Measurements from ENCODE around the gene DACH1. TPM values are rescaled to one million over a fixed set of nuclear protein-coding genes. Genes with fewer than 3 reads are reported as not detected.

DACH1 gene
- total RNA-seq, 1 experiment from 2014 or later: 0.14 TPM

- no peaks in the 10 kb centered on the region for H3K9me3 Mint-ChIP-seq (ENCODE audit: low read depth, unreplicated experiment)
Observed at GRCh38 chr13:71695662-71696061, 171.3 kb downstream of the DACH1 start.

GRCh38 chr13:71685072-71685471 is 181.9 kb downstream of the DACH1 start:
- no TSS peak for BruUV-seq (replicated peaks)
- TF ChIP-seq, protein P1, sequence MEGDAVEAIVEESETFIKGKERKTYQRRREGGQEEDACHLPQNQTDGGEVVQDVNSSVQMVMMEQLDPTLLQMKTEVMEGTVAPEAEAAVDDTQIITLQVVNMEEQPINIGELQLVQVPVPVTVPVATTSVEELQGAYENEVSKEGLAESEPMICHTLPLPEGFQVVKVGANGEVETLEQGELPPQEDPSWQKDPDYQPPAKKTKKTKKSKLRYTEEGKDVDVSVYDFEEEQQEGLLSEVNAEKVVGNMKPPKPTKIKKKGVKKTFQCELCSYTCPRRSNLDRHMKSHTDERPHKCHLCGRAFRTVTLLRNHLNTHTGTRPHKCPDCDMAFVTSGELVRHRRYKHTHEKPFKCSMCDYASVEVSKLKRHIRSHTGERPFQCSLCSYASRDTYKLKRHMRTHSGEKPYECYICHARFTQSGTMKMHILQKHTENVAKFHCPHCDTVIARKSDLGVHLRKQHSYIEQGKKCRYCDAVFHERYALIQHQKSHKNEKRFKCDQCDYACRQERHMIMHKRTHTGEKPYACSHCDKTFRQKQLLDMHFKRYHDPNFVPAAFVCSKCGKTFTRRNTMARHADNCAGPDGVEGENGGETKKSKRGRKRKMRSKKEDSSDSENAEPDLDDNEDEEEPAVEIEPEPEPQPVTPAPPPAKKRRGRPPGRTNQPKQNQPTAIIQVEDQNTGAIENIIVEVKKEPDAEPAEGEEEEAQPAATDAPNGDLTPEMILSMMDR (IDR thresholded peaks at IDR 0.05; ENCODE audit: unreplicated experiment): no peak
- Mint-ChIP-seq H3K4me3 (ENCODE audit: low read depth, unreplicated experiment) (no peak overlapping the region), H3K4me1 (ENCODE audit: low read depth, unreplicated experiment) (no peaks in the 10 kb centered on the region), H3K27ac (ENCODE audit: unreplicated experiment) (no peak overlapping the region), H3K9me3 (ENCODE audit: low read depth, unreplicated experiment) (no peaks in the 10 kb centered on the region), H3K36me3 (ENCODE audit: insufficient read depth, unreplicated experiment) (no peaks in the 10 kb centered on the region), H3K27me3 (ENCODE audit: unreplicated experiment) (no peaks in the 10 kb centered on the region)
- DNase-seq: no peak
- CTCF ChIA-PET: interaction anchor here (0.8 kb wide), 1 partner anchor 432 kb away, joined by 3 read pairs; no protein-coding TSS in a partner anchor
- intact Hi-C loops (cut with micrococcal nuclease; ENCODE audit: unreplicated experiment): no loop called here

More at GRCh38 chr13:71695662-71696061, 171.3 kb downstream of the DACH1 start:
- Mint-ChIP-seq H3K27ac (ENCODE audit: unreplicated experiment) (no peak overlapping the region), H3K36me3 (ENCODE audit: insufficient read depth, unreplicated experiment) (no peaks in the 10 kb centered on the region), H3K4me1 (ENCODE audit: low read depth, unreplicated experiment) (no peaks in the 10 kb centered on the region), H3K27me3 (ENCODE audit: unreplicated experiment) (no peaks in the 10 kb centered on the region), H3K4me3 (ENCODE audit: low read depth, unreplicated experiment) (no peak overlapping the region)
- DNase-seq: no peak
- no TSS peak for BruUV-seq (replicated peaks)
- intact Hi-C loops (cut with micrococcal nuclease; ENCODE audit: unreplicated experiment): no loop called here
- CTCF ChIA-PET: no interaction called here
- TF ChIP-seq, protein P1 (IDR thresholded peaks at IDR 0.05; ENCODE audit: unreplicated experiment): no peak

- BruUV-seq (replicated peaks): no TSS peak
- DNase-seq: no peak
- no peak overlapping the region for H3K27ac Mint-ChIP-seq (ENCODE audit: unreplicated experiment)
- CTCF ChIA-PET: no interaction called here
- no peak overlapping the region for H3K4me3 Mint-ChIP-seq (ENCODE audit: low read depth, unreplicated experiment)
- H3K36me3 Mint-ChIP-seq (ENCODE audit: insufficient read depth, unreplicated experiment): no peaks in the 10 kb centered on the region
- H3K4me1 Mint-ChIP-seq (ENCODE audit: low read depth, unreplicated experiment): no peaks in the 10 kb centered on the region
- no peaks in the 10 kb centered on the region for H3K27me3 Mint-ChIP-seq (ENCODE audit: unreplicated experiment)
- intact Hi-C loops (cut with micrococcal nuclease; ENCODE audit: unreplicated experiment): no loop called here
- H3K9me3 Mint-ChIP-seq (ENCODE audit: low read depth, unreplicated experiment): no peaks in the 10 kb centered on the region
- TF ChIP-seq, protein P1 (IDR thresholded peaks at IDR 0.05; ENCODE audit: unreplicated experiment): no peak
Observed at GRCh38 chr13:71681901-71682613, 184.9 kb downstream of the DACH1 start.

DNA sequence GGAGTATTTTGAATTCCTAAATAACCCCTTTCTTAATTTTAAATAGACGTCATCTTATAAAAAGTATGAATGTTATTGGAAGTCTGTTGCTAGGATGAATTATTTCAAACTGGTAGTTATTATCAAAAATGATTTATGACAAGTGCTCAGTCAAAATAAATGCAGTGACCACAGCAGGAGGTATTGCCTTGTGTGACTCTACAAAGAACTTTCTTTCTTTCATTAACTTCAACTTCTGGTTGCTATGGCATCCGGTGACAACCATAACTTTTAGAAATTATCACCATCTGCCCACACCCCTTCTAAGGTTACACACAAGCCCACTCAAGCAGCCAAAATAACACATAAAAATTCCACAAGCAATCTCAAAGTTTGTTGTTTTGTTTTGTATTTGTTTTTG is 189.9 kb downstream of the DACH1 start:
- no peak overlapping the region for H3K27ac Mint-ChIP-seq (ENCODE audit: unreplicated experiment)
- no peaks in the 10 kb centered on the region for H3K36me3 Mint-ChIP-seq (ENCODE audit: insufficient read depth, unreplicated experiment)
- no peak for DNase-seq
- TF ChIP-seq, protein P1 (IDR thresholded peaks at IDR 0.05; ENCODE audit: unreplicated experiment): no peak
- no peaks in the 10 kb centered on the region for H3K9me3 Mint-ChIP-seq (ENCODE audit: low read depth, unreplicated experiment)
- intact Hi-C loops (cut with micrococcal nuclease; ENCODE audit: unreplicated experiment): no loop called here
- H3K4me1 Mint-ChIP-seq (ENCODE audit: low read depth, unreplicated experiment): no peaks in the 10 kb centered on the region
- no peaks in the 10 kb centered on the region for H3K27me3 Mint-ChIP-seq (ENCODE audit: unreplicated experiment)
- no peak overlapping the region for H3K4me3 Mint-ChIP-seq (ENCODE audit: low read depth, unreplicated experiment)
- CTCF ChIA-PET: no interaction called here
- BruUV-seq (replicated peaks): no TSS peak

Measured in Calu3 (cell line).